Activated T-cell treated with anti-CD3 and anti-CD28 coated beads for 1 hour (primary cell): Measurements from ENCODE around the gene DSTYK.
A peak's percentile ranks its signal among the peaks of the same experiment; 100 is the strongest.

Experiments
- DNase-seq: peaks from one replicate; pipeline ENCODE4 v3.0.0-alpha.2; 2020; ENCODE audit warnings: low read depth

Gene DSTYK

DNA sequence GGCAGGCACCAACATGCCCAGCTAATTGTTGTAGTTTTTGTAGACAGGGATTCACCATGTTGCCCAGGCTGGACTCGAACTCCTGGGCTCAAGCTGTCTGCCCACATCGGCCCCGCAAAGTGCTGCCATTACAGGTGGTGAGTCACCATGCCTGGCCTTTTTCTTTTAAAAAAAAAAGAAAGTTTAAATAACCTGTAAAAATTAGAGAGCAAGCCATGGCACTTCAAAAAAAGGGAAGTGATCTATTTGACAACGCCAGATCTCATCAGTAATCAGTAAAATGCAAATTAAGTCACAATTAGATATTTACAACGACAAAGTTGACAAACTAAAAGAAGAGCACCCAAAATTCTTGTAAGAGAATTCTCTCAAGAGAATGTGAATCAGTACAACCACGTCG lies 86.8 kb downstream of the DSTYK start:
- no peak for DNase-seq

DNA sequence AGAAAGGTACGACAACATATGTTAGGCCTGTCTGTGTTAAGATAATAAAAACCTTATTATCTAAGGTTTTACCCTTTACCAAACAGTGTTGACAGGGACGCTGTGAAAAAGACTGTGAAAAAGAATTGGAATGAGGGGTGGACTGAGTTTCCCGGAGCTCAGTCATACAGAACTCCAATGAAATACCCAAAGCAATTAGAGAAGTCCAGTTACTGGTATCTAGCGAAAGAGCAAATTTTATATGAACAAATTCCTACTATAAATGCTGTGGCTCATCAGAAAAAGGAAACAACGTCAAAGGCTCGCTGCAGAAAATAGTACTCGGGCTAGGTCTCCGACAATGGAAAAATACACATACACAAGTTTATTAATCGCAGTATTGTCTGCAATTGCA lies 89.0 kb downstream of the DSTYK start:
- no peak for DNase-seq

DNA sequence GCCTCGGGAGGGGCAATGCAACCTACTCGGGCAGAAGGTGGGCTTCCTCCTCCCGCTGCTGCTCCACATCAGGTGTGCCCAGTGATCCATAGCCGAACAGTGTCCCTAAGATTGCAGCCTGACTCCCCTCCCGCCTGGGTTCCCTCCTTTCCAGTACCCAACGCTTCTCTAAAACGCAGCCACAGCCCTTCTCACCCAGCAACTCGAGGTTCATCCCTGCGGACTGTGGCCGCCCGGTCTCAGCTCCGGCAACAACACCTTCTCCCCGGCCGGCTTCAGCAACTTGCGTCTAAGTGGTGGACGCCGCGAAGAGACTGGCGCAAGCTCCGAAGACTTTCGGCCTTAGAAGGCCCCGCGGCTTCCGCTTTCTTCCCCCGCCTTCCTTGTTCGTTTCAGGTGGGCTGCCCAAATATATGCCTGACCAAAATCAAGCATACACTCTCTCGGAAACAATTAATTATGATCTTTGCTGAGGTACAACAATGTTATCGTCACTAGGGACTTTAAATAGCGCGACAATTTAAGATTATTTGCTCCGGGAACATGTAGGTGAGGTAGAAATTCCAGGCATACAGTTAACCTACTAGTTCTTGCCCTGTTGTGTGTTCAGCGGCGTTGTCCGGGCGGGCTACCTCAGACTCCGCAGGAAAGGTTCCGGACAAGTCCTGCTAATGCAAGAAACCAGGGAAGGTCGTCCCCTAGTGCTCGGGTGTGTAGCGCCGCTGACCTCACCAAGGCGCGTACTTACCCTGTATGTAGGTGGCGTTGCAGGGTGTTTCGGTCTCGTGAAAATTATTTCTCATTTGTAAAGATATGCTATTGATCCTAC lies 89.6 kb downstream of the DSTYK start, which contains the start of gene RBBP5:
TSS of gene RBBP5 (minus strand) at position 319 of the 829 bp plus-strand sequence. CDS start at position 214, 105 bp downstream.
- peak; percentile 87 for DNase-seq

DNA sequence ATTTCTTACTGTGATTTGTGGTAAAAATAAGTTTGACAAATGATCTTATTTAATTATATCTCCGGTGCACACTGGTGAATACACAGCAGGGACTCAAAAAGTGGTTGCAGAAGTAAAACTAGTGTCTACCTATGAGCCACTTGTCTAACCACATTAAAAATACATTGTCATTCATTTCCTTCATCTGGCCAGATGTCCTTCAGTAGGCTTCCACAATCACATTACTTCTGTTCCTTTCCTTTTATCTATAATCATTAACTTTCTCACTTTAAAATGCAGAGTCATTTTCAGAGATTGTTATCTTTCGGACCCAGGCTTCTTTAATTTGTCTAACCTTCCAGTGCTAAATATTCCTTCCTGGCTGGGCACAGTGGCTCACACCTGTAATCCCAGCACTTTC lies 92.8 kb downstream of the DSTYK start:
- DNase-seq, result no peak

DNA sequence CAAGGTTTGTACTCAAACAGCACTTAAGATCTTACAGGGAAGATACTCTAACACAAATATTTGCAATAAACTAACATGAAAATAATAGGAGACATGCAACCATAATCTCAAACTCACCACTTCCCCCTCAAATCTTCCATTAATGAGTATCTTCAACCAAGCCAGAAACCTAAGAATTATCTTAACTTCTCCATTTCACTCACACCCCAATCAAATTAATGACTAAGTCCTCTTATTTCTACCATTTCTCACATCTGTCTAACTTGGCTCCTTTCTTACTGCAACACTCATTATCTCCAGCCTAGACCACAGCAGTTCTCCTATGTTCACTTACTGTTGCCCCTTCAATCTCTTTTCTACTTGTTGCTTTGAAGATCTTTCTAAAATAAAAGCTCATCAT lies 100.1 kb downstream of the DSTYK start:
- no peak for DNase-seq

DNA sequence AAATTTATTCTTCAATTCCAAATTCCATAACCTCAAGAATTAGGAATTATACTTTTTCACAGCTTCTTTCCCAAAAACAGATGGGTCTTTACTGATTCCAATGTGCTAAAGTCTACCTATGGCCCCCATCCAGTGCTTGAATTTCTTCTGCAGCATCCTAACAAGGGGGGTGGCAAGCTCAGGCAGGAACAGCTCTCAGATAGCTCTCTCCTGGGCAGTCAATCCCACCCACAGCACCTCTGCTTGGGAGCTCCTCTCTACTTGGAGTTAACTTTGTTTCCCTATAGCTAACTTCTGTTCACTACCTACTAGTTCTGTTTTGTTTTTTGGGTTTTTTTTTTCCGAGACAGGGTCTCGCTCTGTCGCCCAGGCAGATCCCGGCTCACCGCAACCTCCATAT lies 101.8 kb downstream of the DSTYK start:
- DNase-seq, result no peak

DNA sequence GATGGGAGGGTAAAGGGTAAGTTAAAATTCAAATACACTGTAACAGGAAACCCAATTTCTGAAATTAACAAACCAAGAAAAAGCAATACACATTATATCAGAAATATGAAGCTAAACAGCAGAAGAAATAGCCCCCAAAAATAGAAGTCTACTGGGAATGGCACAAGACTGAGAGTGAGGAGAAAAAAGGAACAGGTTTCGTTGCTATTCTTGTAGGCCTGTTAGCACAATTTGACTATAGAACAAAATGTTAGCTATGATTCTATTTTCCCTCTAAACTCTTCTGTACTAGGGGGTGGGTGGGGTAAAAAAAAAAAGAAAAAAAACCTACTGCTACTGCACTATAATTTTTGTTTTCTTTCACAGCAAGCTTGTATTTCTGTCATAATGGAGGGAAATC lies 102.2 kb downstream of the DSTYK start:
- DNase-seq, result no peak

DNA sequence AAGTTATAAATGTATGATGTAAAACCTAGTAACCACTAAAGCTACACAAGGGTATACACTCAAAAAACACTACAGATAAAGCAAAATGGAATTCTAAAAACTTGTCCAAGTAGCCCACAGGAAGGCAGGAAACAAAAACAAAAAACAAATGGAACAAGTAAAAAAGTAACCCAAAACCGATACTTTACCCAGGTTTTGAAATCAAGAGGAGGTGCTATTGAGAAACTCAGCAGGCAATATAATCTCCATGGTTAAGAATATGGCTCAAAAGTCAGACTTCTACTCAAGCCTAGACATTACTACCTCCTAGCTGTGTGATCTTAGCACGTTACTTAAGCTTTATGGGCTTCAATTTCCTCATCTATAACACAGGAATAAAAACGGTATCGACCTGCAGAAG lies 103.0 kb downstream of the DSTYK start:
- DNase-seq, result no peak

DNA sequence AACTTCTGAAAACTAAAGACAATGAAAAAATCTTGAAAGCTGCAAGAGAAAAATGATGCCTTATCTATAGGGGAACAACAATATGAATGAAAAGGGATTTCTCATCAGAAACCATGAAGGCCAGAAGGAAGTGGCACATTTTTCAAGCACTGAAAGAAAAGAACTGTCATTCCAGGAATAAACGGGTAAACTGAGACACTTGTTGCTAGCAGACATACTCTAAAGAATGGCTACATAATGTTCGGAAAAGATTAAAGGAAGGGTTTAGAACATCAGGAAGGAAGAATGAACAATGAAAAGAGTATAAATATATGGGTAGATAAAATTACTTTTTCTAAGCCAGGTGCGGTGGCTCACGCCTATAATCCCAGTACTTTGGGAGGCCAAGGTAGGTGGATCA lies 104.2 kb downstream of the DSTYK start:
- no peak for DNase-seq

DNA sequence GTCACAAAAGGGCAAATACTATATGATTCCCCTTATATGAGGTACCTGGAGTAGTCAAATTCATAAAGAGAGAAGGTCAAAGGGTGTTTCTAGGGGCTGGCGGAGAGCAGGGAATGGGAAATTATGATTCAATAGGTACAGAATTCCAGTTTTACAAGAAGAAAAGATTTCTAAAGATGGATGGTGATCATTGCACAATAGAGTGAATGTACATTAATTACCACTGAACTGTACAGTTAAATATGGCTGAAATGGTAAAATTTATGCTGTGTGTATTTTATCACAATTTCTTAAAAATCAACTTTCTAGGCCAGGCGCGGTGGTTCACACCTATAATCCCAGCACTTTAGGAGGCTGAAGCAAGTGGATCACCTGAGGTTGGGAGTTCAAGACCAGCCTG lies 109.1 kb downstream of the DSTYK start:
- DNase-seq, result no peak

DNA sequence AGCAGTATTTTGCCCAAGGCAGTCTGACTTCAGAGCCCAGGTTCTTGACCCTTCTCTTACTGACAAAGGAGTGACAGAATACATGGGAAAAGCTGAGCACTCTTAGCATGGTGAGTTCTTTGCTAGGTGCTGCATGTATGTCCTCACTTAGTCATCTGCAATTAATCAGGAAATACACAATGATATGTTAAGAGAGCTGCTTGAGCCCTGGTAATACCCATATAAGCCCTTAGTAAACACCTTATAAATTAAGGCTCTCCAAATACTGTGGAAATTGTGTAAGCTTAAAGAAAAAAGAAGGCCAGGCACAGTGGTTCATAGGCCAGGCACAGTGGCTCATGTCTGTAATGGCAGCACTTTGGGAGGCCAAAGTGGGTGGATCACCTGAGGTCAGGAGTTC lies 113.3 kb downstream of the DSTYK start:
- DNase-seq, result no peak

DNA sequence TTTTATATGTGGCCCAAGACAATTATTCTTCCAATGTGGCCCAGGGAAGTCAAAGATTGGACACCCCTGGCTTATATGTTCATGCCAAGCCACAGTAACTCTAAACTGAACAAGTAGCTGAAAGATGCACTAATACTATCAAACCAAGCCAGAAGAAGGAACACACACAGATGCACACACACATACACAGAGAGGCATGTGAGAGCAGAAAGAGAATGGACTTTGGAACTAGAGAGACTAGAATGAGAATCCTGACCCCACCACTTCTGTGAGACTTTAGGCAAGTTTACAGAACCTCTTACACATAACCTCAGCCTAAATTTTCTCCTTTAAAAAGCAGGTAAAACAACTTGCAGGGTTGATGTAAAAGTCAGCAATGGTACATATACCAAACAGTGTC lies 116.1 kb downstream of the DSTYK start:
- DNase-seq, result no peak
